ENCODE data around the gene GSG1L. TPM values are rescaled to one million over a fixed set of nuclear protein-coding genes. Genes with fewer than 3 reads are reported as not detected.

The GSG1L gene
- total RNA-seq, 1 donor, result not detected

DNA sequence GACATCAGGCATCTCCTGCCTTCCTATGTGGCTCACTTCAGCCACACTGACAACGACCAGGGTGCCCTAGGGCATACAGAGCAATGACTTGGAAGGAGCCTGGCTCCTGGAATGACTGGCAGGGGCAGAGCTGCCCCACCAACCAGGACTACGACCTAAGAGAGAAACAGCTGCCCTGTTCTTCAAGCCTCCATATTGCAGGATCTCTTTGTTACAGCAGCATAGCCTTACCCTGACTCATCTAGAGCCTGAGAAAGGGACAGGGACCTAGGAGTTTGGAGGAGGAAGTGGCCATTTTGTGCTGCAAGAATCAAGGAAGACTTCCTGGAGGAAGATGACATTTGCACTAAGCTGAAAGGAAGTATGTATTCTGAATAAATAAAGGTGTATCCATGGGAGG lies 49.6 kb downstream of the GSG1L start:
- Histone ChIP-seq H2AFZ (ENCODE audit: low read length) (no peak overlapping the region), H3K27ac (ENCODE audit: low read depth, low read length) (no peak overlapping the region), H4K20me1 (ENCODE audit: insufficient read depth, low read length) (no peaks in the 10 kb centered on the region), H3K4me3 (ENCODE audit: insufficient read depth, low read length) (no peak overlapping the region), H3K9me3 (ENCODE audit: low read depth, low read length) (peaks cover 5% of the 10 kb centered on the region), H3K36me3 (ENCODE audit: insufficient read depth, low read length) (no peaks in the 10 kb centered on the region), H3K4me2 (ENCODE audit: insufficient read depth, low read length) (no peak overlapping the region), H3K4me1 (ENCODE audit: insufficient read depth, low read length) (peaks cover 22% of the 10 kb centered on the region), H3K27me3 (ENCODE audit: insufficient read depth, low read length) (peaks cover 23% of the 10 kb centered on the region), H3K79me2 (ENCODE audit: insufficient read depth, low read length) (no peaks in the 10 kb centered on the region)
- TF ChIP-seq, protein P1, sequence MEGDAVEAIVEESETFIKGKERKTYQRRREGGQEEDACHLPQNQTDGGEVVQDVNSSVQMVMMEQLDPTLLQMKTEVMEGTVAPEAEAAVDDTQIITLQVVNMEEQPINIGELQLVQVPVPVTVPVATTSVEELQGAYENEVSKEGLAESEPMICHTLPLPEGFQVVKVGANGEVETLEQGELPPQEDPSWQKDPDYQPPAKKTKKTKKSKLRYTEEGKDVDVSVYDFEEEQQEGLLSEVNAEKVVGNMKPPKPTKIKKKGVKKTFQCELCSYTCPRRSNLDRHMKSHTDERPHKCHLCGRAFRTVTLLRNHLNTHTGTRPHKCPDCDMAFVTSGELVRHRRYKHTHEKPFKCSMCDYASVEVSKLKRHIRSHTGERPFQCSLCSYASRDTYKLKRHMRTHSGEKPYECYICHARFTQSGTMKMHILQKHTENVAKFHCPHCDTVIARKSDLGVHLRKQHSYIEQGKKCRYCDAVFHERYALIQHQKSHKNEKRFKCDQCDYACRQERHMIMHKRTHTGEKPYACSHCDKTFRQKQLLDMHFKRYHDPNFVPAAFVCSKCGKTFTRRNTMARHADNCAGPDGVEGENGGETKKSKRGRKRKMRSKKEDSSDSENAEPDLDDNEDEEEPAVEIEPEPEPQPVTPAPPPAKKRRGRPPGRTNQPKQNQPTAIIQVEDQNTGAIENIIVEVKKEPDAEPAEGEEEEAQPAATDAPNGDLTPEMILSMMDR (IDR thresholded peaks at IDR 0.05; ENCODE audit: extremely low read depth, low read depth, low read length), result no peak
- DNase-seq (ENCODE audit: insufficient read length, low spot score, missing footprints), result no peak

- Histone ChIP-seq H4K20me1 (ENCODE audit: insufficient read depth, low read length) (no peaks in the 10 kb centered on the region), H3K4me3 (ENCODE audit: insufficient read depth, low read length) (no peak overlapping the region), H3K27me3 (ENCODE audit: insufficient read depth, low read length) (peaks cover 23% of the 10 kb centered on the region), H3K27ac (ENCODE audit: low read depth, low read length) (no peak overlapping the region), H3K36me3 (ENCODE audit: insufficient read depth, low read length) (no peaks in the 10 kb centered on the region), H3K79me2 (ENCODE audit: insufficient read depth, low read length) (no peaks in the 10 kb centered on the region), H3K4me1 (ENCODE audit: insufficient read depth, low read length) (peaks cover 22% of the 10 kb centered on the region), H2AFZ (ENCODE audit: low read length) (no peak overlapping the region), H3K9me3 (ENCODE audit: low read depth, low read length) (peaks cover 4% of the 10 kb centered on the region), H3K4me2 (ENCODE audit: insufficient read depth, low read length) (no peak overlapping the region)
- DNase-seq (ENCODE audit: insufficient read length, low spot score, missing footprints), result no peak
- TF ChIP-seq, protein P1 (IDR thresholded peaks at IDR 0.05; ENCODE audit: extremely low read depth, low read depth, low read length), result no peak
Measured at GRCh38 chr16:28013392-28013791, 50.1 kb downstream of the GSG1L start.

DNA sequence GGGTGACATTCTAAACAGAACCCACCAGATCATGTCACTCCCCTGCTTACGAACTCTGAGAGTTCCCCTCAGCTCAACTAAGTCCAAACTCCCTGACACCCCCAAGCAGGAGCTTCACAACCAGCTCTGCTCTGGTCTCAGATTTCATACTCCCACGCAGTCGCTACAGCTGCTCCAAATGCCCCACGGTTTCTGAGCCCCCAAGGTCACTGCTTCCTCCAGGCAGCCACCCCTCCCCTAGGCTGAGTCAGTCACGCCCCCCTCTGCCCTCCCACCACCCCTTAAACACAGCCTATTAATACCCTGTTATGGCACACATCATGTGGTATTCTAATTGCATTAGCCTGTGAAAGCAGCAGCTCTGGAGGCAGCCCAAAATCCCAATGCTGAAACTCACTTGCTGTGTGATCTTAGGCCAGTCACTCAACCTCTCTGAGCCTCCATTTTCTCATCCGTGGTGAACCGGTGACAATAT lies 51.5 kb downstream of the GSG1L start:
- H2AFZ ChIP-seq (ENCODE audit: low read length), result peak overlapping the region; percentile 82

DNA sequence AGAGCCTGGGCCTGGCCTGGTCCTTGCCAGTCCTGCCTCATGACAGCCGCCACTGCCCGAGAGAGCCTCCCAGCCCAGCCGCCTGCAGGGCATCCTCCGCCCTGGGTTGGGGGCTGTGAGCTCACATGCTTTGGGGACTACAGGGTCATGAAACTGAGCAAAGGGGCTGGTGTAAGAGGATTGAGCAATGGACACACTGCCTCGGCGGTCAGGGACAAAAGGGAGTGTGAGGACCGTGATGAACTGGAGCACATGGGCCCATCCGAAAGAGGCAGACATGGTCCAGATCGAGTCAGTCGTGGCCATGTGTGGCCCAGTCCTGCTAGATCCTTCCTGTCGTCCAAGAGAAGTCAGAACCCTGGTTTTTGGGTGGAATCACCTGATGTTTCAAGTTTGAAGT lies 52.3 kb downstream of the GSG1L start:
- DNase-seq (ENCODE audit: insufficient read length, low spot score, missing footprints), result peak; percentile 55
- H2AFZ ChIP-seq (ENCODE audit: low read length), result peak overlapping the region; percentile 82
- no peak overlapping the region for H3K4me3 ChIP-seq (ENCODE audit: insufficient read depth, low read length)
- peaks cover 22% of the 10 kb centered on the region for H3K4me1 ChIP-seq (ENCODE audit: insufficient read depth, low read length)
- H3K27ac ChIP-seq (ENCODE audit: low read depth, low read length), result peak overlapping the region; percentile 63
- no peaks in the 10 kb centered on the region for H3K79me2 ChIP-seq (ENCODE audit: insufficient read depth, low read length)
- TF ChIP-seq, protein P1 (IDR thresholded peaks at IDR 0.05; ENCODE audit: extremely low read depth, low read depth, low read length), result no peak
- peak overlapping the region; percentile 20 for H3K4me2 ChIP-seq (ENCODE audit: insufficient read depth, low read length)
- no peaks in the 10 kb centered on the region for H3K9me3 ChIP-seq (ENCODE audit: low read depth, low read length)
- H3K36me3 ChIP-seq (ENCODE audit: insufficient read depth, low read length), result no peaks in the 10 kb centered on the region
- H4K20me1 ChIP-seq (ENCODE audit: insufficient read depth, low read length), result no peaks in the 10 kb centered on the region
- H3K27me3 ChIP-seq (ENCODE audit: insufficient read depth, low read length), result peaks cover 9% of the 10 kb centered on the region

More for the DNA sequence above, 51.5 kb downstream of the GSG1L start:
- Histone ChIP-seq H4K20me1 (ENCODE audit: insufficient read depth, low read length) (no peaks in the 10 kb centered on the region), H3K27ac (ENCODE audit: low read depth, low read length) (peak overlapping the region; percentile 63), H3K4me2 (ENCODE audit: insufficient read depth, low read length) (peak overlapping the region; percentile 20), H3K36me3 (ENCODE audit: insufficient read depth, low read length) (no peaks in the 10 kb centered on the region), H3K27me3 (ENCODE audit: insufficient read depth, low read length) (peaks cover 17% of the 10 kb centered on the region), H3K9me3 (ENCODE audit: low read depth, low read length) (no peaks in the 10 kb centered on the region), H3K4me1 (ENCODE audit: insufficient read depth, low read length) (peaks cover 22% of the 10 kb centered on the region), H3K79me2 (ENCODE audit: insufficient read depth, low read length) (no peaks in the 10 kb centered on the region), H3K4me3 (ENCODE audit: insufficient read depth, low read length) (no peak overlapping the region)
- TF ChIP-seq, protein P1 (IDR thresholded peaks at IDR 0.05; ENCODE audit: extremely low read depth, low read depth, low read length), result no peak
- peak; percentile 67 for DNase-seq (ENCODE audit: insufficient read length, low spot score, missing footprints)

All from osteoblast (primary cell).